Caco-2 (cell line): ENCODE results near the gene COL6A3. TPM values are rescaled to one million over a fixed set of nuclear protein-coding genes. Genes with fewer than 3 reads are reported as not detected.
"Not testable (repeated sequence)": the region's sequence is repeated elsewhere in the genome, so short reads cannot be mapped to it uniquely, and the experiment has no call there.

Source experiments
- BruUV-seq: library from RNA; stranded (reverse); fragments of 400-500 nt; replicated peaks from 2 replicates; lab custom pipeline; 2021; lab: Mats Ljungman, UMichigan
- CTCF ChIA-PET: fragments of 300-600 bp; sonication (Branson Sonifier 250); formaldehyde crosslinking; loops from one replicate; lab custom pipeline; 2022; ENCODE audit warnings: antibody characterized with exemption; lab: Charles Lee
- POLR2A ChIA-PET: fragments of 300-600 bp; sonication (Branson Sonifier 250); formaldehyde crosslinking; loops from one replicate; lab custom pipeline; 2022; ENCODE audit warnings: antibody characterized with exemption; lab: Charles Lee
- DNase-seq, 2 experiments: peaks; one replicate each; pipeline versions ENCODE4 v3.0.0 to v3.0.0-alpha.2; 2020 to 2022
- H3K27me3 ChIP-seq: replicated peaks from 2 replicates; pipeline ENCODE4 v1.6.0; 2011; ENCODE audit warnings: low read length; ENCODE audit not compliant: control insufficient read depth, insufficient read depth
- H3K36me3 ChIP-seq: 2 replicates; pipeline ENCODE4 v1.5.1; 2011; ENCODE audit warnings: low read length; ENCODE audit not compliant: control insufficient read depth, insufficient read depth
- H3K4me1 ChIP-seq: fragments of 250-450 bp; sonication (Bioruptor Pico); 2 replicates; pipeline ENCODE4 v1.5.1; 2020; ENCODE audit warnings: mild to moderate bottlenecking
- H3K4me3 ChIP-seq: 2 replicates; pipeline ENCODE4 v1.5.1; 2011; ENCODE audit warnings: low read depth, mild to moderate bottlenecking, control low read depth, low read length
- H3K9me3 ChIP-seq: fragments of 250-450 bp; sonication (Bioruptor Pico); 2 replicates; pipeline ENCODE4 v1.5.1; 2020; ENCODE audit warnings: mild to moderate bottlenecking, moderate library complexity
- H3K27ac Mint-ChIP-seq: one replicate; pipeline ENCODE4 v1.8.0; 2022; ENCODE audit warnings: mixed read lengths; ENCODE audit not compliant: unreplicated experiment
- H3K27me3 Mint-ChIP-seq: one replicate; pipeline ENCODE4 v1.8.0; 2022; ENCODE audit warnings: mixed read lengths; ENCODE audit not compliant: insufficient read depth, unreplicated experiment
- H3K36me3 Mint-ChIP-seq: one replicate; pipeline ENCODE4 v1.8.0; 2022; ENCODE audit warnings: mild to moderate bottlenecking, mixed read lengths; ENCODE audit not compliant: insufficient read depth, unreplicated experiment
- H3K4me1 Mint-ChIP-seq: one replicate; pipeline ENCODE4 v1.8.0; 2022; ENCODE audit warnings: low read depth, mixed read lengths; ENCODE audit not compliant: unreplicated experiment
- H3K4me3 Mint-ChIP-seq: one replicate; pipeline ENCODE4 v1.8.0; 2022; ENCODE audit warnings: mild to moderate bottlenecking, moderate library complexity, mixed read lengths; ENCODE audit not compliant: unreplicated experiment
- H3K9me3 Mint-ChIP-seq: one replicate; pipeline ENCODE4 v1.8.0; 2022; ENCODE audit warnings: mixed read lengths; ENCODE audit not compliant: unreplicated experiment
- intact Hi-C: fragments of 100-400 bp; cut with micrococcal nuclease; formaldehyde crosslinking; loops from one replicate; pipeline ENCODE4 v1.10.0; 2022; ENCODE audit not compliant: unreplicated experiment
- total RNA-seq: library from RNA; stranded (reverse); gene quantifications from 2 replicates; pipeline ENCODE4 v1.2.3, GENCODE V29; 2022
- TF ChIP-seq, protein P1 (sequence below), 2 experiments: fragments of 200-600 bp in 1 of 2; IDR thresholded peaks; 1 replicate in 1 of 2; 2 replicates in 1 of 2; pipeline versions ENCODE4 v1.5.1 to v1.8.0; 2011 to 2022; ENCODE audit warnings: antibody characterized with exemption in 1 of 2, control low read depth in 1 of 2, inconsistent platforms in 1 of 2, low read depth in 1 of 2, low read length in 1 of 2, mild to moderate bottlenecking in 1 of 2, moderate library complexity in 1 of 2; ENCODE audit not compliant: insufficient read depth in 1 of 2, severe bottlenecking in 1 of 2, unreplicated experiment in 1 of 2

The COL6A3 gene
- total RNA-seq, 1 experiment from 2014 or later, result 0.73 TPM

DNA sequence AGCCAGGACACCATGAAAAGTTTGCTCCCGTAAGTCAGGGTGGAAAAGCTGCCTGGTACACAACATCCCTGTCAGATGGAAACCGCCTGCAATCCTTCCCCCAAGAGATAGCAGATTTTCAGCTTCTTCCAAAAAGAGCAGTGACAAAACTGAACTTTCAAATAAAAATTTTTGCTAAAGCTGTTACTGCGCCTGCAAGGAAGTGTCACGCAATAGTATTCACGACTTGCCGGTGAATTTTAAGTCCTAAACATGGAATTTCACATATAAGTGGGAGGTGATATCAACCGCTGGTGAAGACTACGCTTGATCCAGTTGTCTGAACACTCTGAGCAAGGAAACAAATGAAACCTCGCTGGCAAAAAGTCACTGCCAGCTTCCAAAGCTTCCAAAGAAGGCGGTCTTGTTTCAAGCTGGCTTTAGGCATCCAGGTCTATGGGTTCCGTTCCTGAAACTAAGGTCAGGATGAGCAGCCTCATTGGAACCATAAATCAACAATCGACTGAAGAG is 2.8 kb downstream of the COL6A3 start:
- POLR2A ChIA-PET, result no interaction called here

GRCh38 chr2:237409263-237409662 is 4.7 kb downstream of the COL6A3 start:
- H3K4me3 ChIP-seq, DNase-seq, H3K27me3 ChIP-seq, intact Hi-C loops, H3K4me1 ChIP-seq, H3K9me3 Mint-ChIP-seq, POLR2A ChIA-PET, BruUV-seq, H3K4me3 Mint-ChIP-seq, H3K27ac Mint-ChIP-seq, H3K36me3 Mint-ChIP-seq, H3K36me3 ChIP-seq, H3K4me1 Mint-ChIP-seq, H3K9me3 ChIP-seq, H3K27me3 Mint-ChIP-seq: not testable (repeated sequence)
- CTCF ChIA-PET, result interaction anchor here (1.1 kb wide), 1 partner anchor 244 kb away, joined by 3 read pairs; no protein-coding TSS in a partner anchor

More for the DNA sequence above, 2.8 kb downstream of the COL6A3 start:
- no TSS peak for BruUV-seq
- Mint-ChIP-seq H3K27me3 (peaks cover 7% of the 10 kb centered on the region), H3K4me3 (no peak overlapping the region), H3K9me3 (no peaks in the 10 kb centered on the region), H3K27ac (no peak overlapping the region), H3K4me1 (no peaks in the 10 kb centered on the region), H3K36me3 (no peaks in the 10 kb centered on the region)
- Histone ChIP-seq H3K4me1 (no peaks in the 10 kb centered on the region), H3K36me3 (no peaks in the 10 kb centered on the region), H3K27me3 (no peaks in the 10 kb centered on the region), H3K9me3 (no peaks in the 10 kb centered on the region), H3K4me3 (no peak overlapping the region)
- no peak for DNase-seq
- intact Hi-C loops, result loop anchor here (2.0 to 5.0 kb wide), 2 partner anchors 246 to 259 kb away; no protein-coding TSS in a partner anchor
- TF ChIP-seq, protein P1, sequence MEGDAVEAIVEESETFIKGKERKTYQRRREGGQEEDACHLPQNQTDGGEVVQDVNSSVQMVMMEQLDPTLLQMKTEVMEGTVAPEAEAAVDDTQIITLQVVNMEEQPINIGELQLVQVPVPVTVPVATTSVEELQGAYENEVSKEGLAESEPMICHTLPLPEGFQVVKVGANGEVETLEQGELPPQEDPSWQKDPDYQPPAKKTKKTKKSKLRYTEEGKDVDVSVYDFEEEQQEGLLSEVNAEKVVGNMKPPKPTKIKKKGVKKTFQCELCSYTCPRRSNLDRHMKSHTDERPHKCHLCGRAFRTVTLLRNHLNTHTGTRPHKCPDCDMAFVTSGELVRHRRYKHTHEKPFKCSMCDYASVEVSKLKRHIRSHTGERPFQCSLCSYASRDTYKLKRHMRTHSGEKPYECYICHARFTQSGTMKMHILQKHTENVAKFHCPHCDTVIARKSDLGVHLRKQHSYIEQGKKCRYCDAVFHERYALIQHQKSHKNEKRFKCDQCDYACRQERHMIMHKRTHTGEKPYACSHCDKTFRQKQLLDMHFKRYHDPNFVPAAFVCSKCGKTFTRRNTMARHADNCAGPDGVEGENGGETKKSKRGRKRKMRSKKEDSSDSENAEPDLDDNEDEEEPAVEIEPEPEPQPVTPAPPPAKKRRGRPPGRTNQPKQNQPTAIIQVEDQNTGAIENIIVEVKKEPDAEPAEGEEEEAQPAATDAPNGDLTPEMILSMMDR (IDR thresholded peaks at IDR 0.05; ENCODE audit: insufficient read depth in 1 of 2, low read depth in 1 of 2, low read length in 1 of 2, severe bottlenecking in 1 of 2, unreplicated experiment in 1 of 2), result no peak
- CTCF ChIA-PET, result no interaction called here

DNA sequence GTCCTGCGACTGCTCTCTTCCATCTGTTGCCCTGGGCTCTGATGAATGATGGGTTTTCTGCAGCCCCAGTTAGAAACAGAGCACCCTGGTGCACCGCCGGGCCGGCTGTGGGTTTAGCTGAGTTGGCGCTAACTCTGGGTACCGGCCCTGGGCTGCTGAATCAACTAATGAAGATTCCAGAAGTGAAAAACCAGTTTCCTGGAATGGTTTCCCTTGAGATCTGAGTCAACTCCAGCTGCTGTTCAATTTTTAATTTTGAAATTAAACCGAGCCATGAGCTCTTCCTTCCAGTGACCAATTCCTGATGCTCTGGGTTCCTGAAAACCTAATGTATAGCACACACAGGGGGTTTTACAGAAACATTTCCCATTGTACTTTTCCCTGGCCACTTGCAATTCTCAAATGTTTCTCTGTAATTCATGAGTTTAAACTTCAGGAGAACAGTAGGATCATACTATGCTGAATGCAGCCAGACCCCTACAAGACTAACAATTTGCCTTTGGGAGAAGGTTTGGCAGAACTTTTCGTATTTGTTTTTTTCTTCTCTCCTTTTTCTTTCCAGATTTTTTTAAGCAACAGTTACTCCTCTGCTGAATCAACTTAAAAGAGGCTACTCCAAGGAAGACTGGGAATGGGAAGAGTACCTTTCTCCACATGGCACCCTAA is 5.5 kb downstream of the COL6A3 start:
- Mint-ChIP-seq H3K9me3 (no peaks in the 10 kb centered on the region), H3K27ac (no peak overlapping the region), H3K36me3 (no peaks in the 10 kb centered on the region), H3K4me3 (no peak overlapping the region), H3K27me3 (peaks cover 2% of the 10 kb centered on the region), H3K4me1 (no peaks in the 10 kb centered on the region)
- Histone ChIP-seq H3K9me3 (no peaks in the 10 kb centered on the region), H3K27me3 (no peaks in the 10 kb centered on the region), H3K4me1 (no peaks in the 10 kb centered on the region), H3K4me3 (no peak overlapping the region), H3K36me3 (no peaks in the 10 kb centered on the region)
- TF ChIP-seq, protein P1 (IDR thresholded peaks at IDR 0.05; ENCODE audit: insufficient read depth in 1 of 2, low read depth in 1 of 2, low read length in 1 of 2, severe bottlenecking in 1 of 2, unreplicated experiment in 1 of 2), result no peak
- intact Hi-C loops, result no loop called here
- DNase-seq, result no peak
- BruUV-seq, result no TSS peak
- ChIA-PET POLR2A (no interaction called here), CTCF (no interaction called here)
